Kidney epithelial cell (primary cell): ENCODE results near the gene PAOX. TPM values are rescaled to one million over a fixed set of nuclear protein-coding genes. Genes with fewer than 3 reads are reported as not detected.

Experiments used
- DNase-seq: peaks from one replicate; pipeline ENCODE4 v3.0.0-alpha.2; 2010; ENCODE audit warnings: low read depth
- H3K27me3 ChIP-seq: 2 replicates; pipeline ENCODE4 v1.6.0; 2011; ENCODE audit warnings: low read length; ENCODE audit not compliant: control insufficient read depth, insufficient read depth
- H3K36me3 ChIP-seq: 2 replicates; pipeline ENCODE4 v1.5.1; 2011; ENCODE audit warnings: low read length; ENCODE audit not compliant: control insufficient read depth, insufficient read depth
- H3K4me3 ChIP-seq: 2 replicates; pipeline ENCODE4 v1.5.1; 2011; ENCODE audit warnings: low read depth, mild to moderate bottlenecking, control low read depth, low read length
- CTCF ChIP-seq: IDR thresholded peaks from 2 replicates; pipeline ENCODE4 v1.5.1; 2011; ENCODE audit warnings: mild to moderate bottlenecking, moderate library complexity, low read length, control low read depth, inconsistent platforms; ENCODE audit not compliant: insufficient read depth, poor library complexity, severe bottlenecking
- total RNA-seq: library from RNA; depleted of rRNA; stranded (reverse); fragments of >200 nt; gene quantifications from 2 replicates; pipeline ENCODE4 v1.2.3, GENCODE V29; 2015

The PAOX gene
- total RNA-seq, 1 donor from 2014 or later: 4.3 TPM

GRCh38 chr10:133341983-133342382 lies 37.1 kb upstream of the PAOX start:
- Histone ChIP-seq H3K36me3 (no peaks in the 10 kb centered on the region), H3K27me3 (peaks cover 21% of the 10 kb centered on the region), H3K4me3 (no peak overlapping the region)
- no peak for TF ChIP-seq CTCF
- DNase-seq: no peak

- Histone ChIP-seq H3K4me3 (no peak overlapping the region), H3K27me3 (peaks cover 18% of the 10 kb centered on the region), H3K36me3 (no peaks in the 10 kb centered on the region)
- no peak for TF ChIP-seq CTCF
- DNase-seq: no peak
Measured at GRCh38 chr10:133342942-133343341, 36.1 kb upstream of the PAOX start.

GRCh38 chr10:133343558-133343957 lies 35.5 kb upstream of the PAOX start:
- Histone ChIP-seq H3K36me3 (no peaks in the 10 kb centered on the region), H3K27me3 (peaks cover 19% of the 10 kb centered on the region), H3K4me3 (no peak overlapping the region)
- DNase-seq: no peak
- TF ChIP-seq CTCF: no peak

GRCh38 chr10:133344236-133344635 lies 34.8 kb upstream of the PAOX start:
- H3K4me3 ChIP-seq: no peak overlapping the region
- no peaks in the 10 kb centered on the region for H3K36me3 ChIP-seq
- DNase-seq: no peak
- peaks cover 19% of the 10 kb centered on the region for H3K27me3 ChIP-seq
- no peak for TF ChIP-seq CTCF

- DNase-seq: no peak
- no peak for TF ChIP-seq CTCF
- no peaks in the 10 kb centered on the region for H3K36me3 ChIP-seq
- H3K4me3 ChIP-seq: no peak overlapping the region
- peaks cover 20% of the 10 kb centered on the region for H3K27me3 ChIP-seq
Measured at GRCh38 chr10:133346413-133346812, 32.6 kb upstream of the PAOX start.

GRCh38 chr10:133347710-133348517 lies 31.1 kb upstream of the PAOX start:
- no peak for DNase-seq
- H3K36me3 ChIP-seq: no peaks in the 10 kb centered on the region
- TF ChIP-seq CTCF: no peak
- peaks cover 20% of the 10 kb centered on the region for H3K27me3 ChIP-seq
- no peak overlapping the region for H3K4me3 ChIP-seq
